ENCODE data around the gene UBD.

DNA sequence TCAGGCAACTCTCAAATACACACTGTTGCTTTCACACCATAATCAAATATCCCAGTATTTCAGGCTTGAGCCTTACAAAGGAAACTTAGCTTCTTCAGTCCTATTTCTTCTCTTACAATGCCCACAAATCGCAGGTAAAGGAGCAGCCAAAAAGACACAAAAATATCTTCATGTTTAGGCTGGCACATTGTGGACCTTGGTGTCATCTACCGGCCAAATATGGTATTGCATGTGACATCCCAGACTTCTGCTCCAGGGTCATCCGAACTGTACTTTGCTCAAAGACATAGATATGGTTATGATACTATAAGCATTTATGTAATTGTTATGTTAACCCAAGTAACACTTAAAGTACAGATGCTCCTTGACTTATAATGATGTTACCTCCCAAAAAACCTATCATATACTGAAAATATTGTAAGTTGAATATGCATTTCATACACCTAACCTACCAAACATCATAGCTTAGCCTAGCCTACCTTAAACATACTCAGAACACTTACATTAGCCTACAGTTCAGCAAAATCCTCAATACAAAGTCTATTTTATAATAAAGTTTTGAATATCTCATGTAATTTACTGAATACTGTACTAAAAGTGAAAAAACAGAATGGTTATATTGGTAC is 30.0 kb upstream of the UBD start:
- TF ChIP-seq, protein P1, sequence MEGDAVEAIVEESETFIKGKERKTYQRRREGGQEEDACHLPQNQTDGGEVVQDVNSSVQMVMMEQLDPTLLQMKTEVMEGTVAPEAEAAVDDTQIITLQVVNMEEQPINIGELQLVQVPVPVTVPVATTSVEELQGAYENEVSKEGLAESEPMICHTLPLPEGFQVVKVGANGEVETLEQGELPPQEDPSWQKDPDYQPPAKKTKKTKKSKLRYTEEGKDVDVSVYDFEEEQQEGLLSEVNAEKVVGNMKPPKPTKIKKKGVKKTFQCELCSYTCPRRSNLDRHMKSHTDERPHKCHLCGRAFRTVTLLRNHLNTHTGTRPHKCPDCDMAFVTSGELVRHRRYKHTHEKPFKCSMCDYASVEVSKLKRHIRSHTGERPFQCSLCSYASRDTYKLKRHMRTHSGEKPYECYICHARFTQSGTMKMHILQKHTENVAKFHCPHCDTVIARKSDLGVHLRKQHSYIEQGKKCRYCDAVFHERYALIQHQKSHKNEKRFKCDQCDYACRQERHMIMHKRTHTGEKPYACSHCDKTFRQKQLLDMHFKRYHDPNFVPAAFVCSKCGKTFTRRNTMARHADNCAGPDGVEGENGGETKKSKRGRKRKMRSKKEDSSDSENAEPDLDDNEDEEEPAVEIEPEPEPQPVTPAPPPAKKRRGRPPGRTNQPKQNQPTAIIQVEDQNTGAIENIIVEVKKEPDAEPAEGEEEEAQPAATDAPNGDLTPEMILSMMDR (IDR thresholded peaks at IDR 0.05): peak; percentile 83 to 94 (median 86)
- TF ChIP-seq POLR2A (IDR thresholded peaks at IDR 0.05): no peak
- no peak for TF ChIP-seq POLR2AphosphoS5 (IDR thresholded peaks at IDR 0.05)
- TF ChIP-seq EP300 (IDR thresholded peaks at IDR 0.05): no peak
